ENCODE measurements around the gene NELL1.

NELL1 gene

GRCh38 chr11:20933958-20934357 lies 264.6 kb downstream of the NELL1 start:
- TF ChIP-seq CTBP1 (IDR thresholded peaks at IDR 0.05; ENCODE audit: borderline replicate concordance) (no peak), TARDBP (IDR thresholded peaks at IDR 0.05) (no peak), ELF4 (IDR thresholded peaks at IDR 0.05) (no peak), ZNF384 (IDR thresholded peaks at IDR 0.05) (no peak), SP1 (IDR thresholded peaks at IDR 0.05) (no peak), NFRKB (IDR thresholded peaks at IDR 0.05) (no peak), FOXM1 (IDR thresholded peaks at IDR 0.05; ENCODE audit: borderline replicate concordance) (no peak), ARNT (IDR thresholded peaks at IDR 0.05) (no peak), BHLHE40 (IDR thresholded peaks at IDR 0.05; ENCODE audit: borderline replicate concordance) (no peak)
- TF ChIP-seq, protein P1, sequence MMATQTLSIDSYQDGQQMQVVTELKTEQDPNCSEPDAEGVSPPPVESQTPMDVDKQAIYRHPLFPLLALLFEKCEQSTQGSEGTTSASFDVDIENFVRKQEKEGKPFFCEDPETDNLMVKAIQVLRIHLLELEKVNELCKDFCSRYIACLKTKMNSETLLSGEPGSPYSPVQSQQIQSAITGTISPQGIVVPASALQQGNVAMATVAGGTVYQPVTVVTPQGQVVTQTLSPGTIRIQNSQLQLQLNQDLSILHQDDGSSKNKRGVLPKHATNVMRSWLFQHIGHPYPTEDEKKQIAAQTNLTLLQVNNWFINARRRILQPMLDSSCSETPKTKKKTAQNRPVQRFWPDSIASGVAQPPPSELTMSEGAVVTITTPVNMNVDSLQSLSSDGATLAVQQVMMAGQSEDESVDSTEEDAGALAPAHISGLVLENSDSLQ (IDR thresholded peaks at IDR 0.05) = no peak
- no peak for DNase-seq (ENCODE audit: extremely low spot score)
- ChIA-PET CTCF (no interaction called here), POLR2A (no interaction called here)

GRCh38 chr11:20934516-20934915 lies 265.1 kb downstream of the NELL1 start:
- ChIA-PET POLR2A (no interaction called here), CTCF (no interaction called here)
- TF ChIP-seq FOXA1 (IDR thresholded peaks at IDR 0.05) = no peak
- no peak for TF ChIP-seq NFRKB (IDR thresholded peaks at IDR 0.05)
- no peak for TF ChIP-seq HDGF (IDR thresholded peaks at IDR 0.05; ENCODE audit: borderline replicate concordance)
- TF ChIP-seq CTBP1 (IDR thresholded peaks at IDR 0.05; ENCODE audit: borderline replicate concordance) = no peak
- no peak for TF ChIP-seq SP1 (IDR thresholded peaks at IDR 0.05)
- TF ChIP-seq FOXK2 (IDR thresholded peaks at IDR 0.05) = no peak
- TF ChIP-seq L3MBTL2 (conservative IDR thresholded peaks at IDR 0.05) = no peak
- TF ChIP-seq LEF1 (IDR thresholded peaks at IDR 0.05; ENCODE audit: borderline replicate concordance) = no peak
- no peak for TF ChIP-seq TARDBP (IDR thresholded peaks at IDR 0.05)
- no peak for DNase-seq (ENCODE audit: extremely low spot score)

GRCh38 chr11:20937826-20938225 lies 268.4 kb downstream of the NELL1 start:
- ChIA-PET POLR2A (no interaction called here), CTCF (no interaction called here)
- TF ChIP-seq ZNF384 (IDR thresholded peaks at IDR 0.05) (no peak), CTBP1 (IDR thresholded peaks at IDR 0.05; ENCODE audit: borderline replicate concordance) (no peak), L3MBTL2 (conservative IDR thresholded peaks at IDR 0.05) (no peak), ELF4 (IDR thresholded peaks at IDR 0.05) (no peak), FOXM1 (IDR thresholded peaks at IDR 0.05; ENCODE audit: borderline replicate concordance) (no peak)

DNA sequence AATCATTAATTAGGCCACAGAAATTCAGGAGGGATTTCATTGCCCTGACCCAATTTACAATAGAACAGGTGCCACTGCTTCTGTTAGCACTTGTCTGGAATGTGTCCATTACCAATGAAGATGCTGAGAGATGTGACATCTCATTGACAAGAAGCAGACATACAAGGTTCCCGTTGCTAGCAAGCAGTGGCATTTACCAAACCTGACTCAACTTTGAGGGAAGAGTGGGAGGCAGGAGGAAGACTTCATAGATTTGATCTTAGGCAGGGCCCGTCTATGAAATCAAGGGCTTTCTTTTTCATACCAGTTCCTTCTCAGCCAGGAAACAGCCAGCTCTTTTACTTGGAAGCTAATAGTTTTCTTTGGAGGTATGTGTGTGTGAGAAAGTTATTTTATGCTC lies 280.2 kb downstream of the NELL1 start:
- POLR2A ChIA-PET = no interaction called here
- no peak for TF ChIP-seq L3MBTL2 (conservative IDR thresholded peaks at IDR 0.05)
- TF ChIP-seq FOXM1 (IDR thresholded peaks at IDR 0.05; ENCODE audit: borderline replicate concordance) = no peak
- TF ChIP-seq FOXA1 (IDR thresholded peaks at IDR 0.05) = no peak
- TF ChIP-seq SP1 (IDR thresholded peaks at IDR 0.05) = no peak
- TF ChIP-seq ARNT (IDR thresholded peaks at IDR 0.05) = no peak
- TF ChIP-seq TARDBP (IDR thresholded peaks at IDR 0.05) = no peak
- TF ChIP-seq, protein P1 (IDR thresholded peaks at IDR 0.05) = no peak
- TF ChIP-seq ZNF384 (IDR thresholded peaks at IDR 0.05) = no peak
- TF ChIP-seq FOXK2 (IDR thresholded peaks at IDR 0.05) = no peak
- TF ChIP-seq LEF1 (IDR thresholded peaks at IDR 0.05; ENCODE audit: borderline replicate concordance) = no peak
- TF ChIP-seq NFRKB (IDR thresholded peaks at IDR 0.05) = no peak
- TF ChIP-seq CTBP1 (IDR thresholded peaks at IDR 0.05; ENCODE audit: borderline replicate concordance) = no peak
- no peak for TF ChIP-seq ELF4 (IDR thresholded peaks at IDR 0.05)
- CTCF ChIA-PET = no interaction called here
- DNase-seq (ENCODE audit: extremely low spot score) = no peak

More at GRCh38 chr11:20937826-20938225, 268.4 kb downstream of the NELL1 start:
- DNase-seq (ENCODE audit: extremely low spot score) = no peak

- no peak for TF ChIP-seq SP1 (IDR thresholded peaks at IDR 0.05)
- TF ChIP-seq SUZ12 (IDR thresholded peaks at IDR 0.05) = no peak
- no peak for TF ChIP-seq ZNF384 (IDR thresholded peaks at IDR 0.05)
- TF ChIP-seq FOXK2 (IDR thresholded peaks at IDR 0.05) = no peak
- no peak for TF ChIP-seq NFRKB (IDR thresholded peaks at IDR 0.05)
- no peak for TF ChIP-seq ARNT (IDR thresholded peaks at IDR 0.05)
- no peak for TF ChIP-seq BHLHE40 (IDR thresholded peaks at IDR 0.05; ENCODE audit: borderline replicate concordance)
- no peak for TF ChIP-seq LEF1 (IDR thresholded peaks at IDR 0.05; ENCODE audit: borderline replicate concordance)
- TF ChIP-seq FOXA1 (IDR thresholded peaks at IDR 0.05) = no peak
- TF ChIP-seq, protein P1 (IDR thresholded peaks at IDR 0.05) = no peak
- no peak for TF ChIP-seq ELF4 (IDR thresholded peaks at IDR 0.05)
- TF ChIP-seq TARDBP (IDR thresholded peaks at IDR 0.05) = no peak
- no peak for TF ChIP-seq L3MBTL2 (conservative IDR thresholded peaks at IDR 0.05)
- TF ChIP-seq CTBP1 (IDR thresholded peaks at IDR 0.05; ENCODE audit: borderline replicate concordance) = no peak
- no peak for TF ChIP-seq FOXM1 (IDR thresholded peaks at IDR 0.05; ENCODE audit: borderline replicate concordance)
- TF ChIP-seq HDGF (IDR thresholded peaks at IDR 0.05; ENCODE audit: borderline replicate concordance) = no peak
- no peak for DNase-seq (ENCODE audit: extremely low spot score)
- CTCF ChIA-PET = no interaction called here
- POLR2A ChIA-PET = no interaction called here
These were observed 293.2 kb downstream of the NELL1 start for GRCh38 chr11:20962581-20962980.

DNA sequence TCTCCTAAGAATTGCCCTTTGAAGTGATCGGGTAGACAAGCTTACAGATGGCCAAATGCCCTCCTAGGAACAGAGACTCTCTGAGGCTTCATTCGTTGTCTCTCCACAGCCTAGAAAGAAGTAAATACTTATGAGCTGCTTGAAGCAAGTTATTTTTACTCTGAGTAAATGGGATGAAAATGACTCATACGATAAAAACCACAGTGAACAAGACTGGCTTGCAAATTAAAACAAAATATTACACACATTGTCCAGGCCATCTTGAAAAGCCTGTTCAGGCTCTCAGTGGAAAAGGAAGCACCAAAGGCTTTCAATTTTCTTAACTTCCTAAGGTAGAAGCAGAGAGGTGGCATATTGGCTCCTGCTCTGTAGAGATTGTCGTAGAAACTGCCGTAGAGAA lies 294.2 kb downstream of the NELL1 start:
- no peak for DNase-seq (ENCODE audit: extremely low spot score)
- CTCF ChIA-PET = no interaction called here
- POLR2A ChIA-PET = no interaction called here
- TF ChIP-seq NFRKB (IDR thresholded peaks at IDR 0.05) = no peak
- TF ChIP-seq LEF1 (IDR thresholded peaks at IDR 0.05; ENCODE audit: borderline replicate concordance) = no peak
- TF ChIP-seq SUZ12 (IDR thresholded peaks at IDR 0.05) = no peak
- TF ChIP-seq ARNT (IDR thresholded peaks at IDR 0.05) = no peak
- TF ChIP-seq FOXK2 (IDR thresholded peaks at IDR 0.05) = no peak
- TF ChIP-seq FOXM1 (IDR thresholded peaks at IDR 0.05; ENCODE audit: borderline replicate concordance) = no peak
- no peak for TF ChIP-seq BHLHE40 (IDR thresholded peaks at IDR 0.05; ENCODE audit: borderline replicate concordance)
- no peak for TF ChIP-seq FOXA1 (IDR thresholded peaks at IDR 0.05)
- TF ChIP-seq SP1 (IDR thresholded peaks at IDR 0.05) = no peak
- TF ChIP-seq TARDBP (IDR thresholded peaks at IDR 0.05) = no peak
- TF ChIP-seq, protein P1 (IDR thresholded peaks at IDR 0.05) = no peak
- TF ChIP-seq HDGF (IDR thresholded peaks at IDR 0.05; ENCODE audit: borderline replicate concordance) = no peak
- TF ChIP-seq CTBP1 (IDR thresholded peaks at IDR 0.05; ENCODE audit: borderline replicate concordance) = no peak
- TF ChIP-seq ZNF384 (IDR thresholded peaks at IDR 0.05) = no peak
- no peak for TF ChIP-seq L3MBTL2 (conservative IDR thresholded peaks at IDR 0.05)

Measured in HEK293T (cell line).